HEK293 (cell line): Measurements from ENCODE around the gene MAGEC3.

Experiments
- CTCF ChIA-PET: fragments of 350-600 bp; formaldehyde crosslinking; extraction: SDS; loops from one replicate; lab custom pipeline; 2021; ENCODE audit warnings: antibody characterized with exemption; lab: Yijun Ruan, JAX
- POLR2A ChIA-PET: fragments of 300-600 bp; formaldehyde crosslinking; extraction: SDS; loops from one replicate; lab custom pipeline; 2020; ENCODE audit warnings: antibody characterized with exemption, inconsistent platforms; lab: Yijun Ruan, JAX
- H3K27ac ChIP-seq: fragments of 200-500 bp; sonication (Bioruptor generic); 2 replicates; pipeline ENCODE4 v1.5.1; 2014; ENCODE audit warnings: low read depth, low read length, control low read depth, inconsistent platforms; ENCODE audit errors: extremely low read depth
- H3K36me3 ChIP-seq, 2 experiments: fragments of 200-500 bp in 1 of 2; sonication (Bioruptor generic) in 1 of 2; 1 replicate in 1 of 2; 2 replicates in 1 of 2; pipeline ENCODE4 v1.5.1; 2014 to 2017; ENCODE audit warnings: inconsistent platforms in 2 of 2, low read length in 2 of 2; ENCODE audit not compliant: control insufficient read depth in 2 of 2, insufficient read depth in 1 of 2
- H3K4me1 ChIP-seq: fragments of 200-500 bp; sonication (Bioruptor generic); 2 replicates; pipeline ENCODE4 v1.5.1; 2014; ENCODE audit warnings: mild to moderate bottlenecking, low read length, inconsistent platforms; ENCODE audit not compliant: control insufficient read depth, insufficient read depth
- H3K4me3 ChIP-seq: 2 replicates; pipeline ENCODE4 v1.5.1; 2011; ENCODE audit warnings: low read depth, mild to moderate bottlenecking, control low read depth, low read length, moderate library complexity
- H3K9me3 ChIP-seq: fragments of 200-500 bp; sonication (Bioruptor generic); 2 replicates; pipeline ENCODE4 v1.5.1; 2014; ENCODE audit warnings: low read depth, low read length, inconsistent platforms; ENCODE audit not compliant: control insufficient read depth, insufficient read depth
- ATF2 ChIP-seq: fragments of 450-650 bp; formaldehyde crosslinking; IDR thresholded peaks from 2 replicates; pipeline ENCODE4 v1.5.1; 2016; ENCODE audit warnings: missing biosample characterization, missing genetic modification characterization, low read depth
- SP3 ChIP-seq: fragments of 450-650 bp; formaldehyde crosslinking; IDR thresholded peaks from 2 replicates; pipeline ENCODE4 v1.5.1; 2016; ENCODE audit warnings: missing biosample characterization, missing genetic modification characterization
- TSHZ1 ChIP-seq: fragments of 450-650 bp; formaldehyde crosslinking; IDR thresholded peaks from 2 replicates; pipeline ENCODE4 v1.5.1; 2016; ENCODE audit warnings: missing biosample characterization, missing genetic modification characterization, borderline replicate concordance
- ZNF169 ChIP-seq: fragments of 450-650 bp; formaldehyde crosslinking; IDR thresholded peaks from 2 replicates; pipeline ENCODE4 v1.5.1; 2016; ENCODE audit warnings: missing biosample characterization, missing genetic modification characterization
- ZNF48 ChIP-seq: fragments of 450-650 bp; formaldehyde crosslinking; IDR thresholded peaks from 2 replicates; pipeline ENCODE4 v1.5.1; 2016; ENCODE audit warnings: missing biosample characterization, missing genetic modification characterization
- ZNF518A ChIP-seq: fragments of 450-650 bp; formaldehyde crosslinking; conservative IDR thresholded peaks from 2 replicates; pipeline ENCODE4 v1.5.1; 2016; ENCODE audit warnings: low read depth, missing biosample characterization, missing genetic modification characterization
- ZNF544 ChIP-seq: fragments of 450-650 bp; formaldehyde crosslinking; IDR thresholded peaks from 2 replicates; pipeline ENCODE4 v1.5.0; 2017; ENCODE audit warnings: missing biosample characterization, missing genetic modification characterization
- ZNF558 ChIP-seq: fragments of 450-650 bp; formaldehyde crosslinking; IDR thresholded peaks from 2 replicates; pipeline ENCODE4 v1.5.1; 2016; ENCODE audit warnings: missing biosample characterization, missing genetic modification characterization
- ZNF561 ChIP-seq: fragments of 450-650 bp; IDR thresholded peaks from 2 replicates; pipeline ENCODE4 v1.5.1; 2018; ENCODE audit warnings: missing biosample characterization, missing genetic modification characterization, borderline replicate concordance
- ZNF571 ChIP-seq: fragments of 450-650 bp; formaldehyde crosslinking; IDR thresholded peaks from 2 replicates; pipeline ENCODE4 v1.5.0; 2017; ENCODE audit warnings: missing biosample characterization, missing genetic modification characterization
- ZNF623 ChIP-seq: fragments of 450-650 bp; formaldehyde crosslinking; IDR thresholded peaks from 2 replicates; pipeline ENCODE4 v1.5.1; 2016; ENCODE audit warnings: missing biosample characterization, missing genetic modification characterization
- ZNF654 ChIP-seq: fragments of 450-650 bp; formaldehyde crosslinking; IDR thresholded peaks from 2 replicates; pipeline ENCODE4 v1.5.1; 2016; ENCODE audit warnings: low read depth, missing biosample characterization, missing genetic modification characterization
- ZSCAN23 ChIP-seq: fragments of 450-650 bp; formaldehyde crosslinking; IDR thresholded peaks from 2 replicates; pipeline ENCODE4 v1.5.1; 2016; ENCODE audit warnings: missing biosample characterization, missing genetic modification characterization
- ZXDB ChIP-seq: fragments of 450-650 bp; formaldehyde crosslinking; IDR thresholded peaks from 2 replicates; pipeline ENCODE4 v1.5.1; 2016; ENCODE audit warnings: missing biosample characterization, missing genetic modification characterization
- TF ChIP-seq, protein P1 (sequence below): fragments of 450-650 bp; formaldehyde crosslinking; IDR thresholded peaks from 2 replicates; pipeline ENCODE4 v1.5.1; 2016; ENCODE audit warnings: missing biosample characterization, missing genetic modification characterization, borderline replicate concordance

Gene MAGEC3

GRCh38 chrX:141934059-141934641 lies 96.0 kb downstream of the MAGEC3 start:
- ChIA-PET CTCF (no interaction called here), POLR2A (no interaction called here)
- no peak overlapping the region for H3K4me3 ChIP-seq

DNA sequence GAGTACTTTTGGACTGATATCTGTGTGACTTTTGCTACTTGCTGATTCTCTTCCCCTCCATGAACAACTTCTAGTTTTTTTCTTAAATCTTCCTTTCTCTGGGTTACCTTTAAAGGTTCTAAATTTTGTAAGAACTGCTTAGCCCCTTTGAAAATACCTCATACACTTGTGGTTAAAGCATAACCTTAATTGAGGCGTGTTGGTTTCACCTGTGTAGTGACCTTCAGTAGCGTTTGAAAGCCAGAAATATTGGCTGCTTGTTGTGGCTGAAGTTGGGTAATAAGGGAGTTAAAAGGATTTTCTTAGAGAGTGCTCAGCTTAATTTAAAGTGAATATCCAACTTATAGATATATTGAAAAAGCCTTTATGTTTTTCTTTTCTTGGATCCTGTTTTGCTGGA lies 97.5 kb downstream of the MAGEC3 start:
- no peak overlapping the region for H3K4me3 ChIP-seq
- POLR2A ChIA-PET: no interaction called here

More at GRCh38 chrX:141934059-141934641, 96.0 kb downstream of the MAGEC3 start:
- Histone ChIP-seq H3K4me1 (no peaks in the 10 kb centered on the region), H3K9me3 (no peaks in the 10 kb centered on the region), H3K27ac (no peak overlapping the region), H3K36me3 (no peaks in the 10 kb centered on the region)
- no peak for TF ChIP-seq ZNF571 (tag by site-specific recombination)
- no peak for TF ChIP-seq ZNF558 (tag by site-specific recombination)

GRCh38 chrX:141936080-141936479 lies 98.0 kb downstream of the MAGEC3 start:
- ChIA-PET CTCF (interaction anchor here (0.6 to 0.7 kb wide), 4 partner anchors 11 to 1950 kb away, joined by 3 to 5 read pairs (median 4); no protein-coding TSS in a partner anchor), POLR2A (no interaction called here)
- H3K4me1 ChIP-seq: no peaks in the 10 kb centered on the region
- H3K9me3 ChIP-seq: no peaks in the 10 kb centered on the region
- H3K36me3 ChIP-seq: no peaks in the 10 kb centered on the region
- no peak overlapping the region for H3K4me3 ChIP-seq
- TF ChIP-seq SP3 (tag by site-specific recombination) (no peak), ZNF561 (tag by site-specific recombination) (no peak), TSHZ1 (no peak), ZNF169 (tag by site-specific recombination) (no peak), ZNF518A (no peak)
- TF ChIP-seq, all 188 proteins: peak for 0
- no peak overlapping the region for H3K27ac ChIP-seq

More for the DNA sequence above, 97.5 kb downstream of the MAGEC3 start:
- H3K4me1 ChIP-seq: no peaks in the 10 kb centered on the region
- TF ChIP-seq ZSCAN23 (tag by site-specific recombination): no peak
- H3K27ac ChIP-seq: no peak overlapping the region
- H3K9me3 ChIP-seq: no peaks in the 10 kb centered on the region
- H3K36me3 ChIP-seq: no peaks in the 10 kb centered on the region
- CTCF ChIA-PET: interaction anchor here (0.5 to 0.7 kb wide), 5 partner anchors 12 to 1949 kb away, joined by 3 to 5 read pairs (median 4); no protein-coding TSS in a partner anchor

DNA sequence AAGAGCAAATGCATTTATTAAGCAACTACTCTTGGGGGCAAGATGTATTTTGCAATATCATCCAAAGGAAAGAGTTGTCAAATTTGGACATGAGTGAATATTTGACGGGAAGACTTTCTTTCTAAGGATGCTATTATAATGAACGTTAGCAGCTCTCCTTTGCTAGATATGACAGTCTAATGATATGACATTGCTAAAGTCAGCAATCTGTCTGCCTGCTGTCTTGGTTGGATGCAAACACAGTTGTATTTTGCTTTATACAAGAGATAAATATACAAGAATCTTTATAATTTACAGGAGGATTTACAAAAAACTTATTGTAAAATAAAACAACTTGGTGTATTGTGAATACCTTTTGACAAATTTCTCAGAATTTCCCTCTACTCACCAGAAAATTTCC lies 103.1 kb downstream of the MAGEC3 start:
- Histone ChIP-seq H3K27ac (no peak overlapping the region), H3K9me3 (no peaks in the 10 kb centered on the region), H3K4me1 (no peaks in the 10 kb centered on the region), H3K36me3 (no peaks in the 10 kb centered on the region), H3K4me3 (no peak overlapping the region)
- ChIA-PET CTCF (no interaction called here), POLR2A (no interaction called here)
- TF ChIP-seq, protein P1, sequence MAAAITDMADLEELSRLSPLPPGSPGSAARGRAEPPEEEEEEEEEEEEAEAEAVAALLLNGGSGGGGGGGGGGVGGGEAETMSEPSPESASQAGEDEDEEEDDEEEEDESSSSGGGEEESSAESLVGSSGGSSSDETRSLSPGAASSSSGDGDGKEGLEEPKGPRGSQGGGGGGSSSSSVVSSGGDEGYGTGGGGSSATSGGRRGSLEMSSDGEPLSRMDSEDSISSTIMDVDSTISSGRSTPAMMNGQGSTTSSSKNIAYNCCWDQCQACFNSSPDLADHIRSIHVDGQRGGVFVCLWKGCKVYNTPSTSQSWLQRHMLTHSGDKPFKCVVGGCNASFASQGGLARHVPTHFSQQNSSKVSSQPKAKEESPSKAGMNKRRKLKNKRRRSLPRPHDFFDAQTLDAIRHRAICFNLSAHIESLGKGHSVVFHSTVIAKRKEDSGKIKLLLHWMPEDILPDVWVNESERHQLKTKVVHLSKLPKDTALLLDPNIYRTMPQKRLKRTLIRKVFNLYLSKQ: no peak
- TF ChIP-seq ZNF48 (tag by site-specific recombination) (no peak), ATF2 (tag by site-specific recombination) (no peak), ZNF654 (tag by site-specific recombination) (no peak), ZXDB (tag by site-specific recombination) (no peak), ZNF623 (tag by site-specific recombination) (no peak), ZNF544 (tag by site-specific recombination) (no peak), ZSCAN23 (tag by site-specific recombination) (no peak)
